Measurements from ENCODE around the gene CDC45.

The CDC45 gene

GRCh38 chr22:19431649-19432132 is 48.0 kb upstream of the CDC45 start, which contains the start of gene HIRA (continued):
- TF ChIP-seq ZNF398 (tag by site-specific recombination; IDR thresholded peaks at IDR 0.05) (no peak), EGR2 (tag by site-specific recombination; IDR thresholded peaks at IDR 0.05; ENCODE audit: low read depth) (no peak), ZNF792 (tag by site-specific recombination; IDR thresholded peaks at IDR 0.05) (no peak), ZNF155 (tag by site-specific recombination; IDR thresholded peaks at IDR 0.05) (no peak), YY1 (tag by site-specific recombination; IDR thresholded peaks at IDR 0.05) (peak; percentile 66; the same call in 1 of the 2 replicates), ZNF76 (tag by site-specific recombination; IDR thresholded peaks at IDR 0.05; ENCODE audit: borderline replicate concordance, low read depth) (peak; percentile 17; the same call in 1 of the 2 replicates), ZNF26 (tag by site-specific recombination; IDR thresholded peaks at IDR 0.05) (no peak), ZNF341 (tag by site-specific recombination; IDR thresholded peaks at IDR 0.05; ENCODE audit: low read depth) (no peak), ZBTB11 (tag by site-specific recombination; conservative IDR thresholded peaks at IDR 0.05; ENCODE audit: low read depth) (peak; percentile 98), ZNF561 (tag by site-specific recombination; IDR thresholded peaks at IDR 0.05; ENCODE audit: borderline replicate concordance) (0 out of 2 replicates have a peak, but pooled peaks have one; percentile 59), ZNF704 (tag by site-specific recombination; IDR thresholded peaks at IDR 0.05) (peak; percentile 26; the same call in 1 of the 2 replicates), IKZF3 (tag by site-specific recombination; IDR thresholded peaks at IDR 0.05) (no peak), GLIS2 (tag by site-specific recombination; IDR thresholded peaks at IDR 0.05) (no peak)

GRCh38 chr22:19432133-19432851 is 47.4 kb upstream of the CDC45 start, which contains the start of gene MRPL40:
Gene MRPL40, plus strand, starts transcription at chr22:19432545. Its CDS starts 10 bp downstream, at chr22:19432555.
- no peaks in the 10 kb centered on the region; the same call in 1 of the 2 replicates for H3K4me1 ChIP-seq (ENCODE audit: control insufficient read depth, insufficient read depth, low read length)
- CTCF ChIA-PET, result interaction anchor here (0.6 kb wide), 1 partner anchor 251 kb away, joined by 3 read pairs; no protein-coding TSS in a partner anchor
- H3K27ac ChIP-seq (ENCODE audit: extremely low read depth, low read depth, low read length), result peak within 1 kb of the TSS; percentile 67
- H3K9me3 ChIP-seq (ENCODE audit: control insufficient read depth, insufficient read depth, low read depth, low read length), result no peaks in the 10 kb centered on the region
- POLR2A ChIA-PET, result interaction anchor here (0.6 to 3.7 kb wide), 12 partner anchors 12 to 258 kb away, joined by 3 to 22 read pairs (median 4); partner anchors contain the start of genes C22orf39, CDC45, SLC25A1 and UFD1
- peaks cover 3 to 45% of the 10 kb centered on the region in 2 experiments; a peak in 2 of 3 replicates for H3K36me3 ChIP-seq (ENCODE audit: control insufficient read depth in 2 of 2, insufficient read depth in 1 of 2, low read length in 2 of 2)
- peak within 1 kb of the TSS; percentile 90 for H3K4me3 ChIP-seq (ENCODE audit: low read depth, low read length)
- TF ChIP-seq KLF8 (tag by site-specific recombination; IDR thresholded peaks at IDR 0.05) (peak; percentile 99), ZNF350 (tag by site-specific recombination; IDR thresholded peaks at IDR 0.05) (no peak), ZNF112 (tag by site-specific recombination; IDR thresholded peaks at IDR 0.05) (no peak), ZNF175 (tag by site-specific recombination; IDR thresholded peaks at IDR 0.05) (no peak), ZNF558 (tag by site-specific recombination; IDR thresholded peaks at IDR 0.05) (no peak), ZNF23 (tag by site-specific recombination; IDR thresholded peaks at IDR 0.05; ENCODE audit: borderline replicate concordance) (no peak), ZNF776 (tag by site-specific recombination; IDR thresholded peaks at IDR 0.05; ENCODE audit: borderline replicate concordance) (no peak), RBAK (tag by site-specific recombination; IDR thresholded peaks at IDR 0.05) (no peak), ZNF311 (tag by site-specific recombination; IDR thresholded peaks at IDR 0.05; ENCODE audit: borderline replicate concordance) (no peak), ZNF416 (tag by site-specific recombination; IDR thresholded peaks at IDR 0.05) (no peak), PRDM10 (tag by site-specific recombination; IDR thresholded peaks at IDR 0.05) (peak; percentile 97)

Data from HEK293 (cell line).